ENCODE measurements around the gene NUP155.
A peak's percentile ranks its signal among the peaks of the same experiment; 100 is the strongest.
"Not testable (repeated sequence)": the region's sequence is repeated elsewhere in the genome, so short reads cannot be mapped to it uniquely, and the experiment has no call there.

NUP155 gene

GRCh38 chr5:37283214-37283820 lies 87.6 kb downstream of the NUP155 start:
- H3K27me3 ChIP-seq (ENCODE audit: insufficient read depth, low read length) = no peaks in the 10 kb centered on the region
- no peaks in the 10 kb centered on the region for H3K79me2 ChIP-seq (ENCODE audit: control insufficient read depth, insufficient read depth, low read length, unreplicated experiment)
- no peaks in the 10 kb centered on the region for H3K4me1 ChIP-seq (ENCODE audit: control insufficient read depth, insufficient read depth, low read length, unreplicated experiment)
- no peak overlapping the region for H2AFZ ChIP-seq (ENCODE audit: low read length, unreplicated experiment)
- H3K27ac ChIP-seq (ENCODE audit: low read depth, low read length) = no peak overlapping the region
- no peaks in the 10 kb centered on the region for H3K36me3 ChIP-seq (ENCODE audit: insufficient read depth, low read length)
- H3K4me3 ChIP-seq (ENCODE audit: low read depth, low read length) = no peak overlapping the region

- Histone ChIP-seq H2AFZ (ENCODE audit: low read length, unreplicated experiment) (no peak overlapping the region), H3K4me3 (ENCODE audit: low read depth, low read length) (no peak overlapping the region), H3K27me3 (ENCODE audit: insufficient read depth, low read length) (no peaks in the 10 kb centered on the region), H3K36me3 (ENCODE audit: insufficient read depth, low read length) (no peaks in the 10 kb centered on the region), H3K79me2 (ENCODE audit: control insufficient read depth, insufficient read depth, low read length, unreplicated experiment) (no peaks in the 10 kb centered on the region), H3K4me1 (ENCODE audit: control insufficient read depth, insufficient read depth, low read length, unreplicated experiment) (peaks cover 6% of the 10 kb centered on the region), H3K27ac (ENCODE audit: low read depth, low read length) (no peak overlapping the region)
Measured at GRCh38 chr5:37275511-37275910, 95.4 kb downstream of the NUP155 start.

- Histone ChIP-seq H3K27ac (ENCODE audit: low read depth, low read length) (peak overlapping the region; percentile 39), H2AFZ (ENCODE audit: low read length, unreplicated experiment) (no peak overlapping the region), H3K4me1 (ENCODE audit: control insufficient read depth, insufficient read depth, low read length, unreplicated experiment) (peaks cover 6% of the 10 kb centered on the region), H3K79me2 (ENCODE audit: control insufficient read depth, insufficient read depth, low read length, unreplicated experiment) (no peaks in the 10 kb centered on the region), H3K4me3 (ENCODE audit: low read depth, low read length) (no peak overlapping the region), H3K27me3 (ENCODE audit: insufficient read depth, low read length) (no peaks in the 10 kb centered on the region), H3K36me3 (ENCODE audit: insufficient read depth, low read length) (no peaks in the 10 kb centered on the region)
Measured at GRCh38 chr5:37272511-37272910, 98.4 kb downstream of the NUP155 start.

GRCh38 chr5:37268100-37268499 lies 102.8 kb downstream of the NUP155 start:
- H2AFZ ChIP-seq (ENCODE audit: low read length, unreplicated experiment) = not testable (repeated sequence)

GRCh38 chr5:37255774-37256358 lies 115.0 kb downstream of the NUP155 start:
- H2AFZ ChIP-seq (ENCODE audit: low read length, unreplicated experiment) = no peak overlapping the region
- H3K36me3 ChIP-seq (ENCODE audit: insufficient read depth, low read length) = no peaks in the 10 kb centered on the region
- H3K4me1 ChIP-seq (ENCODE audit: control insufficient read depth, insufficient read depth, low read length, unreplicated experiment) = no peaks in the 10 kb centered on the region
- no peaks in the 10 kb centered on the region for H3K79me2 ChIP-seq (ENCODE audit: control insufficient read depth, insufficient read depth, low read length, unreplicated experiment)
- no peak overlapping the region for H3K4me3 ChIP-seq (ENCODE audit: low read depth, low read length)
- H3K27me3 ChIP-seq (ENCODE audit: insufficient read depth, low read length) = no peaks in the 10 kb centered on the region
- H3K27ac ChIP-seq (ENCODE audit: low read depth, low read length) = no peak overlapping the region

More at GRCh38 chr5:37268100-37268499, 102.8 kb downstream of the NUP155 start:
- not testable (repeated sequence) for H3K27ac ChIP-seq (ENCODE audit: low read depth, low read length); H3K79me2 ChIP-seq (ENCODE audit: control insufficient read depth, insufficient read depth, low read length, unreplicated experiment); H3K27me3 ChIP-seq (ENCODE audit: insufficient read depth, low read length); H3K36me3 ChIP-seq (ENCODE audit: insufficient read depth, low read length); H3K4me3 ChIP-seq (ENCODE audit: low read depth, low read length); H3K4me1 ChIP-seq (ENCODE audit: control insufficient read depth, insufficient read depth, low read length, unreplicated experiment)

GRCh38 chr5:37254581-37254980 lies 116.3 kb downstream of the NUP155 start:
- Histone ChIP-seq H3K4me3 (ENCODE audit: low read depth, low read length) (no peak overlapping the region), H3K27me3 (ENCODE audit: insufficient read depth, low read length) (no peaks in the 10 kb centered on the region), H3K4me1 (ENCODE audit: control insufficient read depth, insufficient read depth, low read length, unreplicated experiment) (peaks cover 5% of the 10 kb centered on the region), H2AFZ (ENCODE audit: low read length, unreplicated experiment) (no peak overlapping the region), H3K79me2 (ENCODE audit: control insufficient read depth, insufficient read depth, low read length, unreplicated experiment) (no peaks in the 10 kb centered on the region), H3K36me3 (ENCODE audit: insufficient read depth, low read length) (no peaks in the 10 kb centered on the region), H3K27ac (ENCODE audit: low read depth, low read length) (no peak overlapping the region)

- peaks cover 14% of the 10 kb centered on the region for H3K4me1 ChIP-seq (ENCODE audit: control insufficient read depth, insufficient read depth, low read length, unreplicated experiment)
- H2AFZ ChIP-seq (ENCODE audit: low read length, unreplicated experiment) = no peak overlapping the region
- H3K36me3 ChIP-seq (ENCODE audit: insufficient read depth, low read length) = no peaks in the 10 kb centered on the region
- H3K4me3 ChIP-seq (ENCODE audit: low read depth, low read length) = no peak overlapping the region
- no peaks in the 10 kb centered on the region for H3K27me3 ChIP-seq (ENCODE audit: insufficient read depth, low read length)
- no peak overlapping the region for H3K27ac ChIP-seq (ENCODE audit: low read depth, low read length)
- peaks cover 18% of the 10 kb centered on the region for H3K79me2 ChIP-seq (ENCODE audit: control insufficient read depth, insufficient read depth, low read length, unreplicated experiment)
Measured at GRCh38 chr5:37251665-37252064, 119.2 kb downstream of the NUP155 start.

GRCh38 chr5:37249815-37250164 lies 121.1 kb downstream of the NUP155 start:
- Histone ChIP-seq H3K27me3 (ENCODE audit: insufficient read depth, low read length) (no peaks in the 10 kb centered on the region), H3K36me3 (ENCODE audit: insufficient read depth, low read length) (no peaks in the 10 kb centered on the region; the same call in 1 of the 2 replicates), H2AFZ (ENCODE audit: low read length, unreplicated experiment) (peak overlapping the region; percentile 79), H3K4me3 (ENCODE audit: low read depth, low read length) (peak overlapping the region; percentile 97), H3K27ac (ENCODE audit: low read depth, low read length) (no peak overlapping the region), H3K79me2 (ENCODE audit: control insufficient read depth, insufficient read depth, low read length, unreplicated experiment) (peaks cover 27% of the 10 kb centered on the region), H3K4me1 (ENCODE audit: control insufficient read depth, insufficient read depth, low read length, unreplicated experiment) (peaks cover 20% of the 10 kb centered on the region)

- H3K27me3 ChIP-seq (ENCODE audit: insufficient read depth, low read length) = no peaks in the 10 kb centered on the region
- H3K27ac ChIP-seq (ENCODE audit: low read depth, low read length) = peak within 1 kb of the TSS; percentile 83
- H3K79me2 ChIP-seq (ENCODE audit: control insufficient read depth, insufficient read depth, low read length, unreplicated experiment) = peaks cover 29% of the 10 kb centered on the region
- H3K4me3 ChIP-seq (ENCODE audit: low read depth, low read length) = peak within 1 kb of the TSS; percentile 97
- H2AFZ ChIP-seq (ENCODE audit: low read length, unreplicated experiment) = peak within 1 kb of the TSS; percentile 79
- peaks cover 2% of the 10 kb centered on the region; the same call in 1 of the 2 replicates for H3K36me3 ChIP-seq (ENCODE audit: insufficient read depth, low read length)
- peaks cover 20% of the 10 kb centered on the region for H3K4me1 ChIP-seq (ENCODE audit: control insufficient read depth, insufficient read depth, low read length, unreplicated experiment)
Measured at GRCh38 chr5:37248970-37249814, 121.7 kb downstream of the NUP155 start, which contains the start of gene CPLANE1. Gene CPLANE1, minus strand, starts transcription at chr5:37249376. Its CDS starts 1,678 bp downstream, at chr5:37247698.

GRCh38 chr5:37248421-37248969 lies 122.4 kb downstream of the NUP155 start:
- Histone ChIP-seq H3K4me3 (ENCODE audit: low read depth, low read length) (peak overlapping the region; percentile 97), H2AFZ (ENCODE audit: low read length, unreplicated experiment) (peak overlapping the region; percentile 79), H3K27ac (ENCODE audit: low read depth, low read length) (peak overlapping the region; percentile 83), H3K79me2 (ENCODE audit: control insufficient read depth, insufficient read depth, low read length, unreplicated experiment) (peaks cover 30% of the 10 kb centered on the region), H3K4me1 (ENCODE audit: control insufficient read depth, insufficient read depth, low read length, unreplicated experiment) (peaks cover 20% of the 10 kb centered on the region), H3K36me3 (ENCODE audit: insufficient read depth, low read length) (peaks cover 4% of the 10 kb centered on the region; the same call in 1 of the 2 replicates), H3K27me3 (ENCODE audit: insufficient read depth, low read length) (no peaks in the 10 kb centered on the region)
